ENCODE data around the gene RASGEF1B.

GRCh38 chr4:81516241-81516640 is 44.5 kb upstream of the RASGEF1B start:
- no peak for TF ChIP-seq EZH2phosphoT487 (IDR thresholded peaks at IDR 0.05; ENCODE audit: unreplicated experiment)
- TF ChIP-seq CTCF (conservative IDR thresholded peaks at IDR 0.05; ENCODE audit: low read depth in 2 of 2): no peak
- TF ChIP-seq POLR2AphosphoS5 (IDR thresholded peaks at IDR 0.05; ENCODE audit: low read depth): no peak
- no peak for TF ChIP-seq REST (IDR thresholded peaks at IDR 0.05; ENCODE audit: unreplicated experiment)
- TF ChIP-seq EZH2 (IDR thresholded peaks at IDR 0.05; ENCODE audit: low read depth, unreplicated experiment): no peak
- TF ChIP-seq CREB1 (CRISPR knock-in tag; IDR thresholded peaks at IDR 0.05; ENCODE audit: low read depth): no peak
- TF ChIP-seq STAT1 (IDR thresholded peaks at IDR 0.05; ENCODE audit: unreplicated experiment): no peak
- no peak for TF ChIP-seq ZNF331 (CRISPR knock-in tag; IDR thresholded peaks at IDR 0.05; ENCODE audit: low read depth)
- TF ChIP-seq JUNB (IDR thresholded peaks at IDR 0.05; ENCODE audit: unreplicated experiment): no peak
- no peak for TF ChIP-seq ZNF114 (CRISPR knock-in tag; IDR thresholded peaks at IDR 0.05)

All from GM23338 (cell line).